Neuron (in vitro differentiated cells): Measurements from ENCODE around the gene NDUFB10.
A peak's percentile ranks its signal among the peaks of the same experiment; 100 is the strongest.
"Not testable (repeated sequence)": the region's sequence is repeated elsewhere in the genome, so short reads cannot be mapped to it uniquely, and the experiment has no call there.

Source experiments
- H2AFZ ChIP-seq: one replicate; pipeline ENCODE4 v1.6.1; 2013; ENCODE audit warnings: low read depth, mild to moderate bottlenecking, inconsistent platforms, low read length, moderate library complexity
- H3K27me3 ChIP-seq: one replicate; pipeline ENCODE4 v1.6.1; 2013; ENCODE audit warnings: low read length; ENCODE audit not compliant: insufficient read depth
- H3K36me3 ChIP-seq: one replicate; pipeline ENCODE4 v1.6.1; 2013; ENCODE audit warnings: low read length; ENCODE audit not compliant: insufficient read depth
- H3K4me1 ChIP-seq: one replicate; pipeline ENCODE4 v1.6.1; 2013; ENCODE audit warnings: low read length; ENCODE audit not compliant: insufficient read depth
- H3K4me3 ChIP-seq: 2 replicates; pipeline ENCODE4 v1.5.1; 2013; ENCODE audit warnings: mild to moderate bottlenecking, low read length, moderate library complexity
- H3K9me3 ChIP-seq: one replicate; pipeline ENCODE4 v1.6.1; 2013; ENCODE audit warnings: low read length

Gene NDUFB10

DNA sequence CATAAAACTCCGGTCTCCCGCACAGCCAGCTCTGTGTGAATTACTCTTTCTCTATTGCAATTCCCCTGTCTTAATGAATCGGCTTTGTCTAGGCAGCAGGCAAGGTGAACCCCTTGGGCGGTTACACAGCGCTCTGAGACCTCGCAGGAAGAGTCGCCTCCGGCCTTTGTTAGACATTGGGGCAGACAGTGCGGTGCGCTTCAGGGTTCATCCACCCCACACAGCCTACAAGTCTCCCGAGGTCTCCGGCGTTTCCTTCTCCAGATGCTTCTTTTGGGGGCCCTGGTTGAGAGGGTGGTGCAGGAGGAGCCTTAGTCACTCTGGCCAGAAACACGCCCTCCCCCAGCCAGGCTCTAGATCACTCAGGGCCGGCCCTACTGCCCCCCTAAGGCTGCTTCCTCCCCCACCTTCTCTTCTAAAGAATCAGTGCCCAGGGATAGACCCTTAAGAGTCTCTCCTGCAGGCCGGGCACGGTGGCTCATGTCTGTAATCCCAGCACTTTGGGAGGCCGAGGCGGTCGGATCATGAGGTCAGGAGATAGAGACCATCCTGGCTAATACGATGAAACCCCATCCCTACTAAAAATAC lies 14.6 kb upstream of the NDUFB10 start:
- Histone ChIP-seq H3K27me3 (no peaks in the 10 kb centered on the region), H3K4me3 (no peak overlapping the region), H3K9me3 (no peaks in the 10 kb centered on the region), H3K36me3 (peaks cover 5% of the 10 kb centered on the region), H3K4me1 (peaks cover 8% of the 10 kb centered on the region), H2AFZ (no peak overlapping the region)

- no peak overlapping the region for H2AFZ ChIP-seq
- H3K27me3 ChIP-seq: no peaks in the 10 kb centered on the region
- peaks cover 8% of the 10 kb centered on the region for H3K4me1 ChIP-seq
- no peak overlapping the region for H3K4me3 ChIP-seq
- no peaks in the 10 kb centered on the region for H3K9me3 ChIP-seq
- no peaks in the 10 kb centered on the region for H3K36me3 ChIP-seq
These were observed 13.6 kb upstream of the NDUFB10 start for GRCh38 chr16:1945559-1946391.

GRCh38 chr16:1946495-1947368 lies 12.6 kb upstream of the NDUFB10 start:
- Histone ChIP-seq H3K4me3 (no peak overlapping the region), H3K9me3 (no peaks in the 10 kb centered on the region)

GRCh38 chr16:1947369-1947670 lies 12.0 kb upstream of the NDUFB10 start:
- H3K27me3 ChIP-seq: no peaks in the 10 kb centered on the region
- H3K4me3 ChIP-seq: no peak overlapping the region
- H3K9me3 ChIP-seq: no peaks in the 10 kb centered on the region
- H2AFZ ChIP-seq: no peak overlapping the region
- no peaks in the 10 kb centered on the region for H3K36me3 ChIP-seq
- peaks cover 2% of the 10 kb centered on the region for H3K4me1 ChIP-seq

More at GRCh38 chr16:1946495-1947368, 12.6 kb upstream of the NDUFB10 start:
- Histone ChIP-seq H3K4me1 (peaks cover 7% of the 10 kb centered on the region), H3K27me3 (no peaks in the 10 kb centered on the region), H3K36me3 (no peaks in the 10 kb centered on the region), H2AFZ (no peak overlapping the region)

GRCh38 chr16:1949507-1949906 lies 9.8 kb upstream of the NDUFB10 start:
- Histone ChIP-seq H3K4me1 (no peaks in the 10 kb centered on the region), H3K9me3 (no peaks in the 10 kb centered on the region), H3K27me3 (no peaks in the 10 kb centered on the region), H2AFZ (no peak overlapping the region), H3K4me3 (no peak overlapping the region), H3K36me3 (no peaks in the 10 kb centered on the region)

GRCh38 chr16:1950047-1950446 lies 9.3 kb upstream of the NDUFB10 start:
- H3K9me3 ChIP-seq: no peaks in the 10 kb centered on the region
- H2AFZ ChIP-seq: no peak overlapping the region
- no peaks in the 10 kb centered on the region for H3K27me3 ChIP-seq
- no peaks in the 10 kb centered on the region for H3K4me1 ChIP-seq
- no peak overlapping the region for H3K4me3 ChIP-seq
- H3K36me3 ChIP-seq: no peaks in the 10 kb centered on the region

- no peaks in the 10 kb centered on the region for H3K36me3 ChIP-seq
- no peak overlapping the region for H2AFZ ChIP-seq
- no peaks in the 10 kb centered on the region for H3K4me1 ChIP-seq
- no peaks in the 10 kb centered on the region for H3K9me3 ChIP-seq
- H3K27me3 ChIP-seq: no peaks in the 10 kb centered on the region
- H3K4me3 ChIP-seq: no peak overlapping the region
These were observed 8.8 kb upstream of the NDUFB10 start for GRCh38 chr16:1950559-1950958.

- Histone ChIP-seq H3K36me3 (no peaks in the 10 kb centered on the region), H3K4me3 (no peak overlapping the region), H3K27me3 (no peaks in the 10 kb centered on the region), H3K9me3 (no peaks in the 10 kb centered on the region), H3K4me1 (no peaks in the 10 kb centered on the region), H2AFZ (no peak overlapping the region)
These were observed 5.6 kb upstream of the NDUFB10 start for GRCh38 chr16:1953734-1954133.

DNA sequence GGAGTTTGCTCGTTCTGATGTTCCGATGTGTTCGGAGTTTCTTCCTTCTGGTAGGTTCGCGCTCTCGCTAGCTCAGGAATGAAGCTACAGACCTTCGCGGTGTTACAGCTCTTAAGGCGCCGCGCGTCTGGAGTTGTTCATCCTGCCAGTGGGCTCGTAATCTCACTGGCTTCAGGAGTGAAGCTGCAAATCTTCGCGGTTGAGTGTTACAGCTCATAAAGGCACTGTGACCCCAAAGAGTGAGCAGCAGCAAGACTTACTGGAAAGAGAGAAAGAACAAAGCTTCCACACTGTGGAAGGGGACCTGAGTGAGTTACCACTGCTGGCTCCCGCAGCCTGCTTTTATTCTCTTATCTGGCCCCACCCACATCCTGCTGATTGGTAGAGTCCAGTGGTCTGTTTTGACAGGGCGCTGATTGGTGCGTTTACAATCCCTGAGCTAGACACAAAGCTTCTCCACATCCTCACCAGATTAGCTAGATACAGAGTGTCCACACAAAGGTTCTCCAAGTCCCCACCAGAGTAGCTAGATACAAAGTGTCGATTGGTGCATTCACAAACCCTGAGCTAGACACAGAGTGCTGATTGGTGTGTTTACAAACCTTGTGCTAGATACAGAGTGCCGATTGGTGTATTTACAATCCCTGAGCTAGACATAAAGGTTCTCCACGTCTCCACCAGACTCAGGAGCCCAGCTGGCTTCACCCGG lies 1.8 kb upstream of the NDUFB10 start:
- not testable (repeated sequence) for H3K4me3 ChIP-seq, H2AFZ ChIP-seq, H3K27me3 ChIP-seq, H3K9me3 ChIP-seq
- peaks cover 13% of the 10 kb centered on the region for H3K4me1 ChIP-seq
- peaks cover 14% of the 10 kb centered on the region for H3K36me3 ChIP-seq

DNA sequence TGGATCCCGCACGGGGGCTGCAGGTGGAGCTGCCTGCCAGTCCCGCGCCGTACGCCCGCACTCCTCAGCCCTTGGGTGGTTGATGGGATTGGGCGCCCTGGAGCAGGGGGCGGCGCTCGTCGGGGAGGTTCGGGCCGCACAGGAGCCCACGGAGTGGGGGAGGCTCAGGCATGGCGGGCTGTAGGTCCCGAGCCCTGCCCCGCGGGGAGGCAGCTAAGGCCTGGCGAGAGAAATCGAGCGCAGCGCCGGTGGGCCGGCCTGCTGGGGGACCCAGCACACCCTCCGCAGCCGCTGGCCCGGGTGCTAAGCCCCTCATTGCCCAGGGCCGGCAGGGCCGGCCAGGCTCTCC lies 1.2 kb upstream of the NDUFB10 start:
- H2AFZ ChIP-seq, H3K4me3 ChIP-seq, H3K9me3 ChIP-seq, H3K27me3 ChIP-seq: not testable (repeated sequence)
- Histone ChIP-seq H3K36me3 (peaks cover 19% of the 10 kb centered on the region), H3K4me1 (peaks cover 13% of the 10 kb centered on the region)

- Histone ChIP-seq H3K9me3 (no peaks in the 10 kb centered on the region), H3K4me3 (peak overlapping the region; percentile 93)
These were observed 546 bp upstream of the NDUFB10 start for GRCh38 chr16:1958715-1959268.

DNA sequence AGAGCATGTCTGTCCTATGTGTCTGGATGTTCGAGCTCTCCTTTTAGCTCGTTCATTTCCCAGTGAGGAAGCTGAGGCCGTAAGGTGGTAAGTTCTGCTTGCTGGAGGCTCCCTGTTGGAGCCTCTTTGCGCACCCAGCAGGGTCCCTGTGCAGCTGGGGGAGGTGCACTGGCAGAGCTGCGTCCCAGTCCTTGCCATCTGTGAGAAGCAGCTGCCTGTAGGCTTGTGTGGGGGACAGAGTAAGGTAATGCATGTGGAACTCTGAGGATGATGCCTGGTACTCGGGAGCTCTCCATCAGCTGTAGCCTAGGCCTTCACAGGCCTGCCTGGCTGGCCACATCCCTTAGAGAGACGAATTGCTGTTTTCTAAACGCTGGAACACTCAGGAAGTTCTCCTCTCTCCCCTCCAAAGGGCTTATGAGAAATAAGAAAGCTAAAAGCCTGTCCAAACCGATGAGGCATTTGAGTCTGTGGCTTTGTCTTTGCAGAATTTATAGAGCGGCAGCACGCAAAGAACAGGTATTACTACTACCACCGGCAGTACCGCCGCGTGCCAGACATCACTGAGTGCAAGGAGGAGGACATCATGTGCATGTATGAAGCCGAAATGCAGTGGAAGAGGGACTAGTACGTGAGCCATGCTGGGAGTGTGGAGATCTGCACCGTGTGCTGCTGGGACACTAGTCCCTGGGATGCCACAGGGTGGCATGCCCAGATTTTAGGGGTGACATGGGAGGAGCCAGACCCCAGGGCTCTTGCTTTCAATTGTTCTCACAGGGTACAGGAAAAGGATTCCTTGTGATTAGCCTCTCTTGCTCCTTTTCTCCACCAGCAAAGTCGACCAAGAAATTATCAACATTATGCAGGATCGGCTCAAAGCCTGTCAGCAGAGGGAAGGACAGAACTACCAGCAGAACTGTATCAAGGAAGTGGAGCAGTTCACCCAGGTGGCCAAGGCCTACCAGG lies 1.6 kb downstream of the NDUFB10 start:
- Histone ChIP-seq H3K36me3 (peaks cover 29% of the 10 kb centered on the region), H3K27me3 (no peaks in the 10 kb centered on the region), H2AFZ (no peak overlapping the region), H3K4me1 (peaks cover 30% of the 10 kb centered on the region), H3K9me3 (no peaks in the 10 kb centered on the region), H3K4me3 (peak overlapping the region; percentile 93)

More at GRCh38 chr16:1958715-1959268, 546 bp upstream of the NDUFB10 start:
- Histone ChIP-seq H3K36me3 (peaks cover 26% of the 10 kb centered on the region), H2AFZ (no peak overlapping the region), H3K4me1 (peaks cover 20% of the 10 kb centered on the region), H3K27me3 (no peaks in the 10 kb centered on the region)
